A549 (cell line): ENCODE results near the gene IRAK1. TPM values are rescaled to one million over a fixed set of nuclear protein-coding genes. Genes with fewer than 3 reads are reported as not detected.

ENCODE experiments used
- ATAC-seq, 2 experiments: fragments of 200-7000 bp in 1 of 2; fragments of >200 bp in 1 of 2; cut with Nextera tagmentation in 1 of 2; cut with Tn5 transposase in 1 of 2; 3 replicates each; pipeline versions ENCODE4 v1.8.0 to v1.9.1; 2018 to 2020; ENCODE audit warnings: mild to moderate bottlenecking in 1 of 2, moderate library complexity in 1 of 2
- CTCF ChIA-PET: fragments of 300-600 bp; sonication (Branson Sonifier 250); formaldehyde crosslinking; extraction: SDS; loops from one replicate; lab custom pipeline; 2021; ENCODE audit warnings: antibody characterized with exemption, inconsistent platforms; lab: Yijun Ruan, JAX
- POLR2A ChIA-PET: fragments of 350-600 bp; formaldehyde crosslinking; extraction: SDS; loops from one replicate; lab custom pipeline; 2021; ENCODE audit warnings: antibody characterized with exemption, inconsistent platforms; lab: Yijun Ruan, JAX
- DNase-seq, 2 experiments: peaks; one replicate each; pipeline versions ENCODE4 v3.0.0 to v3.0.0-alpha.2; 2011 to 2016; ENCODE audit warnings: low read depth in 1 of 2, low spot score in 1 of 2
- FAIRE-seq: peaks from 2 replicates; lab custom pipeline; 2011; peaks lifted over from hg19 to GRCh38; lab: Jason Lieb, UNC
- H3K27ac ChIP-seq, 2 experiments: fragments of >200 bp; sonication (Bioruptor Twin); formaldehyde crosslinking; 3 replicates each; pipeline ENCODE4 v1.5.1; 2016 to 2017
- H3K4me1 ChIP-seq: fragments of >200 bp; sonication (Bioruptor Twin); formaldehyde crosslinking; 3 replicates; pipeline ENCODE4 v1.6.1; 2016
- H3K4me2 ChIP-seq: fragments of >200 bp; sonication (Bioruptor Twin); formaldehyde crosslinking; 3 replicates; pipeline ENCODE4 v1.6.1; 2016
- H3K4me3 ChIP-seq: fragments of >200 bp; sonication (Bioruptor Twin); formaldehyde crosslinking; 3 replicates; pipeline ENCODE4 v1.5.1; 2016
- H3K9me3 ChIP-seq: fragments of >200 bp; sonication (Bioruptor Twin); formaldehyde crosslinking; 3 replicates; pipeline ENCODE4 v1.6.1; 2016
- WGBS: methylation state at CpG from one replicate; pipeline ENCODE4 v1.1.6; 2017; ENCODE audit errors: missing lambda C conversion rate; 5-methylcytosine and 5-hydroxymethylcytosine counted together
- polyA plus RNA-seq, 4 experiments: library from polyadenylated mRNA; depleted of rRNA in 3 of 4; stranded (reverse); fragments of >200 nt; fragmentation: RNase III in 1 of 4; extraction: RNeasy Plus Mini Kit Qiagen cat#74134 plus additional on column Dnase treatment in 1 of 4; gene quantifications; 2 replicates in 3 of 4; 3 replicates in 1 of 4; pipeline ENCODE4 v1.2.3, GENCODE V29; 2011 to 2017
- small RNA-seq, 6 experiments: library from RNA; depleted of rRNA; stranded (forward); fragments of <200 nt; gene quantifications; one replicate each; pipeline ENCODE3, GENCODE V24; 2012
- TF ChIP-seq, protein P1 (sequence below): fragments of 150-350 bp; IDR thresholded peaks from 2 replicates; pipeline ENCODE4 v1.6.1; 2014; ENCODE audit warnings: low read depth, mild to moderate bottlenecking, low read length
- TF ChIP-seq, protein P2 (sequence below): fragments of 450-650 bp; IDR thresholded peaks from 2 replicates; pipeline ENCODE4 v1.6.1; 2014; ENCODE audit warnings: antibody characterized with exemption
- TF ChIP-seq, protein P3 (sequence below): IDR thresholded peaks from 2 replicates; pipeline ENCODE4 v1.6.1; 2012; ENCODE audit warnings: low read depth, borderline replicate concordance

IRAK1 gene
- polyA plus RNA-seq, 2 of the 4 experiments (the other 2 are of a cell fraction): 73.1 to 177 TPM

DNA sequence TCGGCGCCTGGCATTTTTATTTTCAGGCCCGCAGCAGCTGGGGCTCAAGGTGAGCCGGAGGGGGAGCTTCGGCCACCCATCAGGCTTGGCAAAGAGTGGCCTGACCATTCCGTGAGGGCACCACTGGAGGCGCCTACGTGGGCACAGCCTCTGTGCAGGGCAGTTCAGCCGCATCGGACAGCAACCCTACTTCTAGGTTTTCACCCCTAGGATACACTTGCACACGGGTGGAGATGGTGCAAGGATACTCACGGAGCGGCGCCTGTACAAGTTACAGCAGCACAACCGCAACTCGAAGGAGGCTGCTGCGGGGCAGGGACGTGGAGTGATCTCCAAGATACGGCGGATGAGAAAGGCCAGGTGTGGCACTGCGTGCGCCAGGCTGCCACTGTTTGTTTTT is 58.9 kb downstream of the IRAK1 start:
- POLR2A ChIA-PET: no interaction called here
- Histone ChIP-seq H3K9me3 (no peaks in the 10 kb centered on the region), H3K4me3 (no peak overlapping the region), H3K4me2 (no peak overlapping the region), H3K4me1 (no peaks in the 10 kb centered on the region), H3K27ac (no peak overlapping the region)
- no peak for ATAC-seq
- FAIRE-seq: no peak
- 93% methylated on average over 22 of the region's 22 CpGs for WGBS
- no peak for DNase-seq
- CTCF ChIA-PET: interaction anchor here (1.4 to 5.5 kb wide), 3 partner anchors 8 to 38 kb away, joined by 7 to 47 read pairs (median 18); no protein-coding TSS in a partner anchor
- TF ChIP-seq, protein P1, sequence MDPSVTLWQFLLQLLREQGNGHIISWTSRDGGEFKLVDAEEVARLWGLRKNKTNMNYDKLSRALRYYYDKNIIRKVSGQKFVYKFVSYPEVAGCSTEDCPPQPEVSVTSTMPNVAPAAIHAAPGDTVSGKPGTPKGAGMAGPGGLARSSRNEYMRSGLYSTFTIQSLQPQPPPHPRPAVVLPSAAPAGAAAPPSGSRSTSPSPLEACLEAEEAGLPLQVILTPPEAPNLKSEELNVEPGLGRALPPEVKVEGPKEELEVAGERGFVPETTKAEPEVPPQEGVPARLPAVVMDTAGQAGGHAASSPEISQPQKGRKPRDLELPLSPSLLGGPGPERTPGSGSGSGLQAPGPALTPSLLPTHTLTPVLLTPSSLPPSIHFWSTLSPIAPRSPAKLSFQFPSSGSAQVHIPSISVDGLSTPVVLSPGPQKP: no peak
- TF ChIP-seq, protein P2, sequence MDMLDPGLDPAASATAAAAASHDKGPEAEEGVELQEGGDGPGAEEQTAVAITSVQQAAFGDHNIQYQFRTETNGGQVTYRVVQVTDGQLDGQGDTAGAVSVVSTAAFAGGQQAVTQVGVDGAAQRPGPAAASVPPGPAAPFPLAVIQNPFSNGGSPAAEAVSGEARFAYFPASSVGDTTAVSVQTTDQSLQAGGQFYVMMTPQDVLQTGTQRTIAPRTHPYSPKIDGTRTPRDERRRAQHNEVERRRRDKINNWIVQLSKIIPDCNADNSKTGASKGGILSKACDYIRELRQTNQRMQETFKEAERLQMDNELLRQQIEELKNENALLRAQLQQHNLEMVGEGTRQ: no peak
- TF ChIP-seq, protein P3, sequence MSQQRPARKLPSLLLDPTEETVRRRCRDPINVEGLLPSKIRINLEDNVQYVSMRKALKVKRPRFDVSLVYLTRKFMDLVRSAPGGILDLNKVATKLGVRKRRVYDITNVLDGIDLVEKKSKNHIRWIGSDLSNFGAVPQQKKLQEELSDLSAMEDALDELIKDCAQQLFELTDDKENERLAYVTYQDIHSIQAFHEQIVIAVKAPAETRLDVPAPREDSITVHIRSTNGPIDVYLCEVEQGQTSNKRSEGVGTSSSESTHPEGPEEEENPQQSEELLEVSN: no peak

Small RNA genes lying within 50 kb of the gene (small RNA-seq; reads per million reads assigned to genes)
- 0 reads per million in 6 experiments for gene MIR3202-1

Other genes with a start within 250 kb of the IRAK1 start
- not detected in 2 replicates for gene SRPK3, start 238.9 kb downstream of the IRAK1 start, polyA plus RNA-seq (2011; rRNA removed)
- gene SRPK3, start 238.9 kb downstream of the IRAK1 start, polyA plus RNA-seq (2017; fragmentation: RNase III; extraction: RNeasy Plus Mini Kit Qiagen cat#74134 plus additional on column Dnase treatment): 0.03 to 0.08 TPM (median 0.05 TPM) in 3 replicates
- gene IDH3G, start 225.5 kb downstream of the IRAK1 start, polyA plus RNA-seq (2011; rRNA removed): 45.6 and 50.7 TPM in 2 replicates
- gene IDH3G, start 225.5 kb downstream of the IRAK1 start, polyA plus RNA-seq (2017; fragmentation: RNase III; extraction: RNeasy Plus Mini Kit Qiagen cat#74134 plus additional on column Dnase treatment): 58.5 to 60.3 TPM (median 59.9 TPM) in 3 replicates
- gene SSR4, start 225.2 kb downstream of the IRAK1 start, polyA plus RNA-seq (2011; rRNA removed): 212 and 293 TPM in 2 replicates
- gene SSR4, start 225.2 kb downstream of the IRAK1 start, polyA plus RNA-seq (2017; fragmentation: RNase III; extraction: RNeasy Plus Mini Kit Qiagen cat#74134 plus additional on column Dnase treatment): 347 to 354 TPM (median 352 TPM) in 3 replicates
- gene PDZD4, start 189.4 kb downstream of the IRAK1 start, polyA plus RNA-seq (2011; rRNA removed): 1.2 and 1.3 TPM in 2 replicates
- 2.3 to 3.0 TPM (median 2.4 TPM) in 3 replicates for gene PDZD4, start 189.4 kb downstream of the IRAK1 start, polyA plus RNA-seq (2017; fragmentation: RNase III; extraction: RNeasy Plus Mini Kit Qiagen cat#74134 plus additional on column Dnase treatment)
- gene L1CAM, start 133.7 kb downstream of the IRAK1 start, polyA plus RNA-seq (2011; rRNA removed): 1.9 and 3.1 TPM in 2 replicates
- gene L1CAM, start 133.7 kb downstream of the IRAK1 start, polyA plus RNA-seq (2017; fragmentation: RNase III; extraction: RNeasy Plus Mini Kit Qiagen cat#74134 plus additional on column Dnase treatment): 12.8 to 14.2 TPM (median 13.3 TPM) in 3 replicates
- gene AVPR2, start 115.2 kb downstream of the IRAK1 start, polyA plus RNA-seq (2011; rRNA removed): not detected in 2 replicates
- gene AVPR2, start 115.2 kb downstream of the IRAK1 start, polyA plus RNA-seq (2017; fragmentation: RNase III; extraction: RNeasy Plus Mini Kit Qiagen cat#74134 plus additional on column Dnase treatment): 0.05 TPM in 1 of 3 replicates, not detected in the others
- gene ARHGAP4, start 93.6 kb downstream of the IRAK1 start, polyA plus RNA-seq (2011; rRNA removed): 0.78 and 0.95 TPM in 2 replicates
- gene ARHGAP4, start 93.6 kb downstream of the IRAK1 start, polyA plus RNA-seq (2017; fragmentation: RNase III; extraction: RNeasy Plus Mini Kit Qiagen cat#74134 plus additional on column Dnase treatment): 0.98 to 2.3 TPM (median 1.1 TPM) in 3 replicates
- gene NAA10, start 84.9 kb downstream of the IRAK1 start, polyA plus RNA-seq (2011; rRNA removed): 63.5 and 88.8 TPM in 2 replicates
- 230 to 251 TPM (median 237 TPM) in 3 replicates for gene NAA10, start 84.9 kb downstream of the IRAK1 start, polyA plus RNA-seq (2017; fragmentation: RNase III; extraction: RNeasy Plus Mini Kit Qiagen cat#74134 plus additional on column Dnase treatment)
- not detected in 2 replicates for gene RENBP, start 75.3 kb downstream of the IRAK1 start, polyA plus RNA-seq (2011; rRNA removed)
- gene RENBP, start 75.3 kb downstream of the IRAK1 start, polyA plus RNA-seq (2017; fragmentation: RNase III; extraction: RNeasy Plus Mini Kit Qiagen cat#74134 plus additional on column Dnase treatment): not detected in 3 replicates
- gene HCFC1, start 48.1 kb downstream of the IRAK1 start, polyA plus RNA-seq (2011; rRNA removed): 4.4 and 11.9 TPM in 2 replicates
- 31.0 to 33.3 TPM (median 32.9 TPM) in 3 replicates for gene HCFC1, start 48.1 kb downstream of the IRAK1 start, polyA plus RNA-seq (2017; fragmentation: RNase III; extraction: RNeasy Plus Mini Kit Qiagen cat#74134 plus additional on column Dnase treatment)
- gene TMEM187, start 47.1 kb downstream of the IRAK1 start, polyA plus RNA-seq (2011; rRNA removed): 10.6 and 13.2 TPM in 2 replicates
- 7.0 to 8.8 TPM (median 7.8 TPM) in 3 replicates for gene TMEM187, start 47.1 kb downstream of the IRAK1 start, polyA plus RNA-seq (2017; fragmentation: RNase III; extraction: RNeasy Plus Mini Kit Qiagen cat#74134 plus additional on column Dnase treatment)
- gene MECP2, start 77.8 kb upstream of the IRAK1 start, polyA plus RNA-seq (2011; rRNA removed): 16.6 and 17.7 TPM in 2 replicates
- gene MECP2, start 77.8 kb upstream of the IRAK1 start, polyA plus RNA-seq (2017; fragmentation: RNase III; extraction: RNeasy Plus Mini Kit Qiagen cat#74134 plus additional on column Dnase treatment): 16.5 to 19.2 TPM (median 17.9 TPM) in 3 replicates
- gene OPN1LW, start 124.3 kb upstream of the IRAK1 start, polyA plus RNA-seq (2011; rRNA removed): not detected in 2 replicates
- not detected in 3 replicates for gene OPN1LW, start 124.3 kb upstream of the IRAK1 start, polyA plus RNA-seq (2017; fragmentation: RNase III; extraction: RNeasy Plus Mini Kit Qiagen cat#74134 plus additional on column Dnase treatment)
- not detected in 2 replicates for gene OPN1MW, start 162.7 kb upstream of the IRAK1 start, polyA plus RNA-seq (2011; rRNA removed)
- gene OPN1MW, start 162.7 kb upstream of the IRAK1 start, polyA plus RNA-seq (2017; fragmentation: RNase III; extraction: RNeasy Plus Mini Kit Qiagen cat#74134 plus additional on column Dnase treatment): not detected in 3 replicates
- not detected in 2 replicates for gene OPN1MW2, start 199.9 kb upstream of the IRAK1 start, polyA plus RNA-seq (2011; rRNA removed)
- gene OPN1MW2, start 199.9 kb upstream of the IRAK1 start, polyA plus RNA-seq (2017; fragmentation: RNase III; extraction: RNeasy Plus Mini Kit Qiagen cat#74134 plus additional on column Dnase treatment): not detected in 3 replicates
- gene OPN1MW3, start 237.7 kb upstream of the IRAK1 start, polyA plus RNA-seq (2011; rRNA removed): not detected in 2 replicates
- gene OPN1MW3, start 237.7 kb upstream of the IRAK1 start, polyA plus RNA-seq (2017; fragmentation: RNase III; extraction: RNeasy Plus Mini Kit Qiagen cat#74134 plus additional on column Dnase treatment): not detected in 3 replicates